HFFc6 (cell line): ENCODE results near the gene OR4D2. TPM values are rescaled to one million over a fixed set of nuclear protein-coding genes. Genes with fewer than 3 reads are reported as not detected.

Experiments used
- DNase-seq: peaks from one replicate; pipeline ENCODE4 v3.0.0-alpha.2; 2018
- H3K27ac Mint-ChIP-seq: 2 replicates; pipeline ENCODE4 v1.8.0; 2020; ENCODE audit warnings: mild to moderate bottlenecking, mixed read lengths
- H3K27me3 Mint-ChIP-seq: 2 replicates; pipeline ENCODE4 v1.8.0; 2021; ENCODE audit warnings: mild to moderate bottlenecking, moderate library complexity, mixed read lengths; ENCODE audit not compliant: insufficient read depth
- H3K36me3 Mint-ChIP-seq: 2 replicates; pipeline ENCODE4 v1.8.0; 2021; ENCODE audit warnings: low read depth, mixed read lengths
- H3K4me1 Mint-ChIP-seq: 2 replicates; pipeline ENCODE4 v1.8.0; 2020; ENCODE audit warnings: low read depth, mixed read lengths
- H3K4me3 Mint-ChIP-seq: 2 replicates; pipeline ENCODE4 v1.8.0; 2020; ENCODE audit warnings: mild to moderate bottlenecking, moderate library complexity, mixed read lengths
- H3K9me3 Mint-ChIP-seq: 2 replicates; pipeline ENCODE4 v1.8.0; 2020; ENCODE audit warnings: mild to moderate bottlenecking, mixed read lengths
- total RNA-seq, 6 experiments: library from RNA; stranded (reverse); fragmentation: NEBNext Ultra II Directional; extraction: Animal tissue kit (Norgen Biotek cat#: 25700); gene quantifications; 2 replicates in 1 of 6; 3 replicates in 5 of 6; pipeline ENCODE4 v1.2.3, GENCODE V29; 2021
- TF ChIP-seq, protein P1 (sequence below): fragments of 200-600 bp; sonication (generic); IDR thresholded peaks from 2 replicates; pipeline ENCODE4 v1.5.0; 2021; ENCODE audit warnings: antibody characterized with exemption, mild to moderate bottlenecking

The OR4D2 gene
- total RNA-seq, 6 experiments from 2014 or later, result not detected

DNA sequence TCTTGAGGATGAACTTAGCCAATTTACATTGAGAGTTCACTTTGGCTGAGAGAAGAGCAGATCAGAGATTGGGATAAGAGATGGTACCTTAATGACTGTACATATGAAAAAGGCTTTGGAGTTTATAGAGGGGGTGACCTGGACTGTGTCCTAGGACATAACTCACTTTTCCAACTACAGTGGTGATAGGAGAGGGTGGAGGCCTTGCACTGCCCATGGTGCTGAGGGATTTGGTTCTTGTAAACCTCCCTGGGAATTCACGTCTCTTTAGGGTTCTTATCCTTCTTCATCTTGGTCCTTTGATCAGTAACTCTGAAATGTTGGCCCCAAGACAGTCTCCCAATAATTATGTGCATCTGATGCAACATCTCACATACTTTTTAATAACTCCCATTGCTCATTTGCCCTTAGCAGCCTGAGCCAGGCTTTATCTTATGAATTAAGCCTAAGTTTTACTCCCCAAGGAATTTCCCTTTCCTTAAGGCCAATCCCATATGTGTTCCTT, 18.8 kb upstream of the OR4D2 start, which contains the start of gene OR4D1:
OR4D1 (plus strand) TSS at position 455 of the 505 bp plus-strand sequence. CDS start 6,770 bp downstream, outside the sequence.
- Mint-ChIP-seq H3K9me3 (peaks cover 25% of the 10 kb centered on the region), H3K27me3 (peaks cover 21% of the 10 kb centered on the region), H3K27ac (no peak within 1 kb of the TSS), H3K36me3 (peaks cover 11% of the 10 kb centered on the region), H3K4me1 (no peaks in the 10 kb centered on the region), H3K4me3 (no peak within 1 kb of the TSS)
- TF ChIP-seq, protein P1, sequence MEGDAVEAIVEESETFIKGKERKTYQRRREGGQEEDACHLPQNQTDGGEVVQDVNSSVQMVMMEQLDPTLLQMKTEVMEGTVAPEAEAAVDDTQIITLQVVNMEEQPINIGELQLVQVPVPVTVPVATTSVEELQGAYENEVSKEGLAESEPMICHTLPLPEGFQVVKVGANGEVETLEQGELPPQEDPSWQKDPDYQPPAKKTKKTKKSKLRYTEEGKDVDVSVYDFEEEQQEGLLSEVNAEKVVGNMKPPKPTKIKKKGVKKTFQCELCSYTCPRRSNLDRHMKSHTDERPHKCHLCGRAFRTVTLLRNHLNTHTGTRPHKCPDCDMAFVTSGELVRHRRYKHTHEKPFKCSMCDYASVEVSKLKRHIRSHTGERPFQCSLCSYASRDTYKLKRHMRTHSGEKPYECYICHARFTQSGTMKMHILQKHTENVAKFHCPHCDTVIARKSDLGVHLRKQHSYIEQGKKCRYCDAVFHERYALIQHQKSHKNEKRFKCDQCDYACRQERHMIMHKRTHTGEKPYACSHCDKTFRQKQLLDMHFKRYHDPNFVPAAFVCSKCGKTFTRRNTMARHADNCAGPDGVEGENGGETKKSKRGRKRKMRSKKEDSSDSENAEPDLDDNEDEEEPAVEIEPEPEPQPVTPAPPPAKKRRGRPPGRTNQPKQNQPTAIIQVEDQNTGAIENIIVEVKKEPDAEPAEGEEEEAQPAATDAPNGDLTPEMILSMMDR, result no peak
- no peak for DNase-seq

- H3K4me1 Mint-ChIP-seq, result no peaks in the 10 kb centered on the region
- H3K4me3 Mint-ChIP-seq, result no peak overlapping the region
- TF ChIP-seq, protein P1, result no peak
- peaks cover 25% of the 10 kb centered on the region for H3K9me3 Mint-ChIP-seq
- DNase-seq, result no peak
- H3K27me3 Mint-ChIP-seq, result peaks cover 21% of the 10 kb centered on the region
- H3K27ac Mint-ChIP-seq, result no peak overlapping the region
- H3K36me3 Mint-ChIP-seq, result peaks cover 11% of the 10 kb centered on the region
Observed at GRCh38 chr17:58148609-58149008, 18.2 kb upstream of the OR4D2 start.

GRCh38 chr17:58150394-58150793, 16.4 kb upstream of the OR4D2 start:
- H3K36me3 Mint-ChIP-seq, result no peaks in the 10 kb centered on the region
- peaks cover 34% of the 10 kb centered on the region for H3K27me3 Mint-ChIP-seq
- H3K9me3 Mint-ChIP-seq, result peaks cover 11% of the 10 kb centered on the region; the same call in 1 of the 2 replicates
- DNase-seq, result no peak
- no peak overlapping the region for H3K27ac Mint-ChIP-seq
- TF ChIP-seq, protein P1, result no peak
- H3K4me3 Mint-ChIP-seq, result no peak overlapping the region
- H3K4me1 Mint-ChIP-seq, result no peaks in the 10 kb centered on the region

- H3K36me3 Mint-ChIP-seq, result no peaks in the 10 kb centered on the region
- DNase-seq, result no peak
- H3K27ac Mint-ChIP-seq, result no peak overlapping the region
- no peak overlapping the region for H3K4me3 Mint-ChIP-seq
- peaks cover 47% of the 10 kb centered on the region for H3K27me3 Mint-ChIP-seq
- H3K9me3 Mint-ChIP-seq, result no peaks in the 10 kb centered on the region
- no peaks in the 10 kb centered on the region for H3K4me1 Mint-ChIP-seq
- TF ChIP-seq, protein P1, result no peak
Observed at GRCh38 chr17:58153046-58153445, 13.7 kb upstream of the OR4D2 start.

GRCh38 chr17:58153671-58154070, 13.1 kb upstream of the OR4D2 start:
- no peaks in the 10 kb centered on the region for H3K9me3 Mint-ChIP-seq
- H3K27me3 Mint-ChIP-seq, result peaks cover 44% of the 10 kb centered on the region
- no peaks in the 10 kb centered on the region for H3K4me1 Mint-ChIP-seq
- no peaks in the 10 kb centered on the region for H3K36me3 Mint-ChIP-seq
- TF ChIP-seq, protein P1, result no peak
- H3K4me3 Mint-ChIP-seq, result no peak overlapping the region
- no peak overlapping the region for H3K27ac Mint-ChIP-seq
- DNase-seq, result no peak
